WTC11 (cell line): ENCODE measurements around the gene C1orf174.

Source experiments
- CTCF ChIP-seq: fragments of 200-600 bp; IDR thresholded peaks from 2 replicates; pipeline ENCODE4 v1.8.0; 2022; ENCODE audit warnings: antibody characterized with exemption
- ZNF263 ChIP-seq: sonication (generic); formaldehyde crosslinking; IDR thresholded peaks from 2 replicates; pipeline ENCODE4 v1.8.1; 2022; ENCODE audit warnings: low read depth, mild to moderate bottlenecking, moderate library complexity, missing genetic modification reagents

- TF ChIP-seq CTCF (no peak), ZNF263 (no peak)
Measured at GRCh38 chr1:3924825-3925220, 24.8 kb upstream of the C1orf174 start.
